ENCODE data around the gene SKP1. TPM values are rescaled to one million over a fixed set of nuclear protein-coding genes. Genes with fewer than 3 reads are reported as not detected.
A peak's percentile ranks its signal among the peaks of the same experiment; 100 is the strongest.

Gene SKP1
- total RNA-seq, 1 experiment from 2014 or later = 348 TPM

GRCh38 chr5:134120386-134121138 lies 56.2 kb downstream of the SKP1 start:
- no peak overlapping the region for H3T11ph ChIP-seq (ENCODE audit: low read length)
- no peak overlapping the region for H2BK12ac ChIP-seq (ENCODE audit: insufficient read length, low read depth, low read length)
- no peaks in the 10 kb centered on the region for H3K4me1 ChIP-seq (ENCODE audit: insufficient read depth, low read length)
- Mint-ChIP-seq H3K4me1 (no peaks in the 10 kb centered on the region), H3K27ac (peak overlapping the region in 1 of 3 experiments; percentile 65; a peak in 2 of 7 replicates), H3K36me3 (ENCODE audit: insufficient read depth in 1 of 3, low read depth in 3 of 3) (peaks cover 0 to 20% (median 14%) of the 10 kb centered on the region in 3 experiments; a peak in 3 of 7 replicates), H3K27me3 (ENCODE audit: low read depth) (peaks cover 2% of the 10 kb centered on the region), H3K9me3 (no peaks in the 10 kb centered on the region), H3K4me3 (no peak overlapping the region; a peak in 1 of 5 replicates)
- no peak for TF ChIP-seq CTCF (conservative IDR thresholded peaks at IDR 0.05)
- DNase-seq = no peak
- H4K20me1 ChIP-seq (ENCODE audit: control insufficient read depth, insufficient read depth, insufficient read length) = peaks cover 3% of the 10 kb centered on the region
- no peak overlapping the region for H3K4ac ChIP-seq (ENCODE audit: low read depth, low read length)
- no peak overlapping the region for H3K27ac ChIP-seq (ENCODE audit: insufficient read length, low read depth, low read length)
- no CpG with 5 or more reads among the region's 17 CpGs for WGBS (ENCODE audit: extremely low coverage, insufficient read length, low lambda C conversion rate)
- no peaks in the 10 kb centered on the region for H3K9me3 ChIP-seq (ENCODE audit: control insufficient read depth, low read depth, low read length)
- no peak overlapping the region for H4K91ac ChIP-seq (ENCODE audit: insufficient read length, low read depth, low read length)
- H3K27me3 ChIP-seq (ENCODE audit: insufficient read depth, low read length) = no peaks in the 10 kb centered on the region
- no peak overlapping the region for H4K5ac ChIP-seq (ENCODE audit: insufficient read length, low read depth, low read length)
- H3K79me1 ChIP-seq (ENCODE audit: insufficient read depth, low read depth, low read length, poor library complexity, severe bottlenecking) = no peaks in the 10 kb centered on the region
- no peak overlapping the region for H4K8ac ChIP-seq (replicated peaks; ENCODE audit: insufficient read length, low read depth, low read length)
- no peak overlapping the region for H3K9ac ChIP-seq (ENCODE audit: extremely low read depth, insufficient read length, low read length)
- H3K14ac ChIP-seq (ENCODE audit: insufficient read depth, low read length) = no peak overlapping the region
- no peak overlapping the region for H2BK20ac ChIP-seq (ENCODE audit: low read depth, low read length, poor library complexity, severe bottlenecking)
- no peak overlapping the region for H3K4me2 ChIP-seq (ENCODE audit: insufficient read depth, insufficient read length, low read length)
- H2AK5ac ChIP-seq (ENCODE audit: insufficient read length, low read length) = no peak overlapping the region
- H3K23me2 ChIP-seq (ENCODE audit: insufficient read length, low read depth, low read length, poor library complexity, severe bottlenecking) = peaks cover 2% of the 10 kb centered on the region
- H2AFZ ChIP-seq (ENCODE audit: low read length) = no peak overlapping the region
- H3K23ac ChIP-seq (ENCODE audit: insufficient read length, low read depth, low read length) = no peak overlapping the region
- H2BK5ac ChIP-seq (ENCODE audit: insufficient read length, low read length) = no peak overlapping the region
- no peak overlapping the region for H3K56ac ChIP-seq (ENCODE audit: insufficient read length, low read depth, low read length)
- no peak overlapping the region for H2BK120ac ChIP-seq (ENCODE audit: low read depth, low read length, poor library complexity, severe bottlenecking)
- H2BK15ac ChIP-seq (ENCODE audit: low read depth, low read length) = no peak overlapping the region
- H3K79me2 ChIP-seq (ENCODE audit: insufficient read depth, low read length) = no peaks in the 10 kb centered on the region
- H3K18ac ChIP-seq (ENCODE audit: insufficient read length, low read depth, low read length) = no peak overlapping the region
